ENCODE measurements around the gene MARCHF10.
A peak's percentile ranks its signal among the peaks of the same experiment; 100 is the strongest.

MARCHF10 gene

DNA sequence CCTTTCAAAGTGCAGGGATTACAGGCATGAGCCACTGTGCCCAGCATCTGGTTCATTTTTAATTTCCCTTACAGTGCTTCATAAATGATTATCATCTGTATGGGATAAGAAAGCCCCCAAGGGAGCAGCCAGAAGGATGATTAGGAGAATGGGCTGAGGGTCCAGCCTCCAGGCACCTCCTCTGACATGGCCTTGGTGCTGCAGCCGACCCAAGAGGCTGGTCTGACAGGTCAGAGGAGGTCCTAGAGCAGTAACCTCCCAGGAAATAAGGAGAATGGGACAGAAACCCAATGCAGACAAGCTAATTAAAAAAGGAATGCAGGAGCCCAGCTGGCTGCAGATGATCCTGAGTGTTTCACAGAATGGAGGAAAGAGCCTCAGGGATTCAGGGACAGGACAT, 151.7 kb downstream of the MARCHF10 start:
- no peak for DNase-seq

DNA sequence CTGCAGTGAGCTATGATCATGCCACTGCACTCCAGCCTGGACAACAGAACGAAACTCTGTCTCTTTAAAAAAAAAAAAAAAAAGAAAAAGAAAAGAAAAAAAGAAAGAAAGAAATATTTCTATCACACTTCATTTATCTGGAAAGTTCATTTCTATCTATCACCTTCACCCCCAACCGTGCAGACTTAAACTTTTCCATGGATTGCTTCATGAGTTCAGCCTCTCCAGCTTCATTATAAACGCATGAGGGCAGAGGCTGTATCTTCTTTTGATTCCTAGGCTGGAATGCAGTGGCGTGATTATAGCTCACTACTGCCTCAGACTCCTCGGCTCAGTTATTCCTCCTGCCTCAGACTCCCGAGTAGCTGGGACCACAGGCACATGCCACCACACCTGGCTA, 152.5 kb downstream of the MARCHF10 start:
- no peak for DNase-seq

DNA sequence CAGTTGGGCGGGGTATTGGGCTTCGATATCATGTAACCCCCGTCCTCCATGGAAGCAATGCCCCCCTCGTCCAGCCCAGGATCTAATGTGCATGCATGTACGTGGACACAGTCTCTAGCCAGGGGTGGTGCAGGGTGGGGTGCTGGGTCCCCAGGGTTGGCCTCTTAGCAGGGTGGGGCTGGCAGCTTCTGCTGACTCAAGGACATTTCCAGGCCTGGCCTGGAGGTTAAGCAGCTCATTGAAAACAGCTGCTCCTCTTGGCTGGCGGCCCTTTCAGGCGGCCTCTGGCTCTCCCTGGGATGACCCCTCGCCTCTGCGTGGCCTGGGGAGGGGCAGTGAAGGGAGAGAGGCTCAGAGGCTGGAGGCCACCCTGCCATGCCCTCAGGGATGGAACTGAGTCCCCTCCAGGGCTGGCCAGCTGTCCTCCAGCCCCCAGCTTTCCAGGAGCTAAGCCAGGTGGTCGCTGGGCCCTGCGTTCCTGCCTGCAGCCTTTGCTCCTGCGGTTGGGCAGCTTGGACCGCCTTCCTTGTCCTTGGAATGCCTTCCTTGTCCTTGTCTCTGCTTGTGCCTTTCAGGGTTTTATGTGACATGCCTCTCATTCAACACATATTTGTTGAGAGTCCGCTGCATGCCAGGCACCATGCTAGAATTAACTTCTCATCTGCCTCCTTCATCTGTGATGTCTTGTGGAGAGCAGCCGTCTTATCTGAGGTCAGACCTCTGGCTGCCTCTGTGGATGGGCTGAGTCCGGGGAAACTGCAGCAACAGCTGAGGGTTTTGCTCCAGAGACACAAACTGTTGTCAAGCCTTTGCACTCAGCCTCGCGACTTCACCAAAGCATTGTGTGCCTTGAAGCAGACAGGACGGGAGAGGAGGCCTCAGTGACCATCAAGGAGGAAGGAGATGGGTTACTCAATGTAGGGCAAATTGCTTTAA, 154.0 kb downstream of the MARCHF10 start:
- DNase-seq: no peak

DNA sequence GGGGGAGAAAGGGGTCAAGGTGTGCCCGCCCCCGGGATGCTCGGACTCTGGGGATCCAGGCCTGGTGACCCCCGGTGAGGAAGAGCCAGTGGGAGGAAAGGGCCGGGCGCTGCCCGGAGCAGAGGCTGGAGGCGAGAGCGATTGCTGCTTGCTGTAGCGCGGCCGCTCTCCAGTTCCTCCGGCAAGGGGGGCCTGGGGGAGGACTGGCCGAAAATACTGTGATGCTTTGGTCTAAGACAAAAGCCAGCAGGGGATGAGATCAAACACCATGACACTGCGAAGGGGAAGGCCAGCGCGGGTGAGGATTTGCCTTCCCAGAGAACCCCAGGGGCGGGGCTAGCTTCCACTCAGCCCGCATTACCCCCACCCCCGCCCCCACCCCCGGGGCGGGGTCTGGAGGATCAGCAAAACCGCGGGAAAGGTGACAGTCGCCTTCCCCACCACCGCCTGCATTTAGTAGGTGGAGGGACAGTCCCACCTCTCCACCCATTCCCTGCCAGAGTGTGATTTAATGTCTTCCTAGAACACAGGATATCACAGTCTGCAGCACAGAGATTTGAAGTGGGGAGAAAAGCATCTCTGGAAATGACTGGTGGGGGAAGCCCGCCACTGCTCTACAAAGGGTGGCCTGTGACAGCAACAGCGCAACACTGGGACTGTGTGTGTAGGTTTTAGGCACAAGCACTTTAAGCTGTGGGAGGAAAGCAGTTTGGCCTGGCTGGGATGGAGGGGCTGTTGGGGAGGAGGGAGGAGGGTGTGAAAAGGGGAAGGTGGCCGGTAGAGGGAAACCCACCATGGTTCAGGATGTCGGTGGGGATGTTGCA, 154.9 kb downstream of the MARCHF10 start:
- DNase-seq: peak; percentile 92

DNA sequence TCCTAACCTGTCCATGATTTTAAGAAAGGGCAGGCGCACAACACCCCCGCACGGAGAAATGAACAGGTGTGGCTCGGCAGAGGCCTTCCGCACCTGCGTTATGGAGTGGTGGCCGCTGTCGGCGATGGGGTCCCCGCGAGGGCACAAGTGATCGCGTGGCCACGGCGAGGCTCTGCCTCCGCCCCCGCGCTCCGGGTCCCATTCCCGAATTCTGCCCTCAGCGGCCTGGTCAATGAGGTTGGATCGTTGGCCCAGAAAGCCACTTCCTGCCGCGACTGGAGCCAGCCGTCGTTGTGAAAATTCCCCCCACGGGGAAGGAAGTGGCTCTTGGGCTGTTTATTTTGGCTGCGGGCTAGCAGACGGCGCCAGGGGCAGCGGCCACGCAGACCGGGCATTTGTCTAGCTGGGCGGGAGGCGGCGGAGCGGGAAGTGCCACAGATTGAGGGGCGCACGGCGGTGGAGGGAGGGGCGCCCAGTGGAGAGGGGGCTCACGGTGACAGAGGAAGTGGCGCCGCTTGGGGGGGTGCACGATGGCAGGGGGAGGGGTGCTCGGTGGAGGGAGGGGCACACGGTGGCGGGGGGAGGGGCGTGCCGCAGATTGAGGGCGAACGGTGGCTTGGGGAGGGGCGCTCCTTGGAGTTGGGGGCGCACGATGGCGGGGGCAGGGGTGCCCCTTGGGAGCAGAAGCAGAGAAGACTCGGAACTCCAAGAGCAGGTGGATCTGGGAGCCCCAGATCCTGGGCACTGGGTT, 155.7 kb downstream of the MARCHF10 start:
- peak; percentile 35 for DNase-seq

All from stimulated activated CD4-positive, alpha-beta T cell treated with anti-CD3 and anti-CD28 coated beads, Interleukin-4, amount 100 ng/mL, for 1 hour (primary cell).